Measurements from ENCODE around the gene SARS1. TPM values are rescaled to one million over a fixed set of nuclear protein-coding genes. Genes with fewer than 3 reads are reported as not detected.
A peak's percentile ranks its signal among the peaks of the same experiment; 100 is the strongest.

Gene SARS1
- total and polyA plus RNA-seq, 2 of the 13 experiments (the other 11 are each of a cell fraction or from before 2014, with no cell fraction given), result 103 to 134 TPM

- POLR2A ChIA-PET, result interaction anchor here (1.7 kb wide), 2 partner anchors 13 to 20 kb away, joined by 5 to 7 read pairs; partner anchors contain the start of gene SARS1
- Histone ChIP-seq H3K79me2 (ENCODE audit: insufficient read depth, low read length) (no peaks in the 10 kb centered on the region), H2AFZ (ENCODE audit: low read length) (no peak overlapping the region), H3K4me3 (replicated peaks in 1 of 3; ENCODE audit: insufficient read depth in 1 of 3, low read depth in 2 of 3, low read length in 3 of 3) (peak overlapping the region in 1 of 3 experiments; percentile 52; a peak in 1 of 6 replicates), H3K9me3 (ENCODE audit: low read length) (no peaks in the 10 kb centered on the region), H3K36me3 (replicated peaks in 1 of 2; ENCODE audit: control insufficient read depth in 1 of 2, insufficient read depth in 2 of 2, low read length in 2 of 2) (no peaks in the 10 kb centered on the region), H4K20me1 (ENCODE audit: insufficient read depth, low read length) (no peaks in the 10 kb centered on the region), H3K27me3 (ENCODE audit: control insufficient read depth in 1 of 2, insufficient read depth in 2 of 2, low read length in 2 of 2) (no peaks in the 10 kb centered on the region; a peak in 2 of 5 replicates), H3K27ac (ENCODE audit: extremely low read length, insufficient read depth, low read length) (no peak overlapping the region), H3K4me2 (ENCODE audit: low read depth, low read length) (peak overlapping the region; percentile 67), H3K9ac (ENCODE audit: insufficient read depth, low read depth, low read length) (no peak overlapping the region), H3K4me1 (ENCODE audit: insufficient read depth, low read length) (peaks cover 55% of the 10 kb centered on the region)
- DNase-seq (ENCODE audit: low spot score), result no peak
- peak; percentile 75 for FAIRE-seq
- in situ Hi-C loops (cut with HindIII; ENCODE audit: extremely low pct_ligation_motif_present, low pct_unique_long_range_greater_than_20kb), result no loop called here
- peak; percentile 58 for ATAC-seq
- BruUV-seq (replicated peaks), result no TSS peak
- 0% methylated on average over 14 of the region's 14 CpGs for WGBS (ENCODE audit: low lambda C conversion rate)
- CTCF ChIA-PET (ENCODE audit: low intra/inter-chr PET ratio, low total read pairs), result interaction anchor here (0.9 kb wide), 1 partner anchor 81 kb away, joined by 3 read pairs; no protein-coding TSS in a partner anchor
- intact Hi-C loops (cut with micrococcal nuclease; ENCODE audit: unreplicated experiment), result loop anchor here (5.0 kb wide), 1 partner anchor 82 kb away; the partner anchor contains the start of gene ELAPOR1
- TF ChIP-seq ZNF256 (CRISPR knock-in tag; conservative IDR thresholded peaks at IDR 0.05) (no peak), CCAR2 (optimal IDR thresholded peaks at IDR 0.05; ENCODE audit: low read depth, low read length) (no peak), ZNF10 (CRISPR knock-in tag; IDR thresholded peaks at IDR 0.05; ENCODE audit: borderline replicate concordance, low read depth) (no peak), CTCF (CRISPR knock-in tag; IDR thresholded peaks at IDR 0.05) (peak; percentile 84), ZNF878 (CRISPR knock-in tag; IDR thresholded peaks at IDR 0.05) (no peak), SRSF4 (IDR thresholded peaks at IDR 0.05; ENCODE audit: low read depth, low read length, poor library complexity, severe bottlenecking) (no peak), ZSCAN25 (CRISPR knock-in tag; IDR thresholded peaks at IDR 0.05) (no peak), CEBPB (IDR thresholded peaks at IDR 0.05; ENCODE audit: borderline replicate concordance, low read depth, low read length) (peak; percentile 24; the same call in 1 of the 2 replicates), MAZ (IDR thresholded peaks at IDR 0.05; ENCODE audit: borderline replicate concordance, low read depth, low read length) (no peak), MAZ (CRISPR knock-in tag; IDR thresholded peaks at IDR 0.05; ENCODE audit: low read depth) (no peak), HDAC2 (CRISPR knock-in tag; IDR thresholded peaks at IDR 0.05) (peak; percentile 28; the same call in 1 of the 2 replicates), ZFP62 (CRISPR knock-in tag; IDR thresholded peaks at IDR 0.05) (no peak), ATF2 (CRISPR knock-in tag; IDR thresholded peaks at IDR 0.05) (no peak), POLR2A (IDR thresholded peaks at IDR 0.05; ENCODE audit: insufficient read depth in 1 of 2, low read depth in 2 of 2, low read length in 2 of 2) (no peak), GATAD2A (CRISPR knock-in tag; IDR thresholded peaks at IDR 0.05) (0 out of 2 replicates have a peak, but pooled peaks have one; percentile 34), ZNF263 (CRISPR knock-in tag; IDR thresholded peaks at IDR 0.05) (no peak), TBX2 (CRISPR knock-in tag; IDR thresholded peaks at IDR 0.05; ENCODE audit: borderline replicate concordance) (no peak), XRCC5 (optimal IDR thresholded peaks at IDR 0.05; ENCODE audit: low read length) (peak; percentile 34), RFXAP (CRISPR knock-in tag; IDR thresholded peaks at IDR 0.05; ENCODE audit: borderline replicate concordance) (no peak), MEIS1 (CRISPR knock-in tag; IDR thresholded peaks at IDR 0.05; ENCODE audit: borderline replicate concordance) (no peak), IRF1 (CRISPR knock-in tag; IDR thresholded peaks at IDR 0.05; ENCODE audit: low read depth) (no peak)
Observed at GRCh38 chr1:109193653-109194590, 19.8 kb upstream of the SARS1 start.

All from HepG2 (cell line).